ENCODE measurements around the gene ZNF888. TPM values are rescaled to one million over a fixed set of nuclear protein-coding genes. Genes with fewer than 3 reads are reported as not detected.
"Not testable (repeated sequence)": the region's sequence is repeated elsewhere in the genome, so short reads cannot be mapped to it uniquely, and the experiment has no call there.

ZNF888 gene
- total RNA-seq, 1 donor from 2014 or later, result 7.7 TPM

- FAIRE-seq, result no peak
- Mint-ChIP-seq H3K4me1 (ENCODE audit: low read depth, unreplicated experiment) (peaks cover 2% of the 10 kb centered on the region), H3K36me3 (ENCODE audit: low read depth, unreplicated experiment) (peaks cover 18% of the 10 kb centered on the region), H3K9me3 (ENCODE audit: unreplicated experiment) (peaks cover 10% of the 10 kb centered on the region), H3K27ac (ENCODE audit: unreplicated experiment) (no peak overlapping the region), H3K27me3 (ENCODE audit: low read depth, unreplicated experiment) (no peaks in the 10 kb centered on the region), H3K4me3 (ENCODE audit: unreplicated experiment) (no peak overlapping the region)
- Histone ChIP-seq H3K9ac (ENCODE audit: low read length) (no peak overlapping the region), H3K9me3 (ENCODE audit: insufficient read depth, low read depth, low read length) (no peaks in the 10 kb centered on the region), H3K4me2 (ENCODE audit: low read length) (no peak overlapping the region), H3K27me3 (ENCODE audit: insufficient read depth, low read length) (no peaks in the 10 kb centered on the region), H3K36me3 (ENCODE audit: insufficient read depth, low read length) (no peaks in the 10 kb centered on the region), H3K27ac (ENCODE audit: low read depth, low read length) (no peak overlapping the region), H3K79me2 (ENCODE audit: insufficient read depth, low read length) (peaks cover under 1% of the 10 kb centered on the region), H2AFZ (ENCODE audit: low read depth, low read length) (no peak overlapping the region), H3K4me3 (ENCODE audit: insufficient read depth, low read depth, low read length) (no peak overlapping the region), H4K20me1 (ENCODE audit: insufficient read depth, low read length) (no peaks in the 10 kb centered on the region), H3K4me1 (ENCODE audit: insufficient read depth, low read length) (no peaks in the 10 kb centered on the region)
- no peak for DNase-seq (ENCODE audit: low read depth)
- TF ChIP-seq, protein P1, sequence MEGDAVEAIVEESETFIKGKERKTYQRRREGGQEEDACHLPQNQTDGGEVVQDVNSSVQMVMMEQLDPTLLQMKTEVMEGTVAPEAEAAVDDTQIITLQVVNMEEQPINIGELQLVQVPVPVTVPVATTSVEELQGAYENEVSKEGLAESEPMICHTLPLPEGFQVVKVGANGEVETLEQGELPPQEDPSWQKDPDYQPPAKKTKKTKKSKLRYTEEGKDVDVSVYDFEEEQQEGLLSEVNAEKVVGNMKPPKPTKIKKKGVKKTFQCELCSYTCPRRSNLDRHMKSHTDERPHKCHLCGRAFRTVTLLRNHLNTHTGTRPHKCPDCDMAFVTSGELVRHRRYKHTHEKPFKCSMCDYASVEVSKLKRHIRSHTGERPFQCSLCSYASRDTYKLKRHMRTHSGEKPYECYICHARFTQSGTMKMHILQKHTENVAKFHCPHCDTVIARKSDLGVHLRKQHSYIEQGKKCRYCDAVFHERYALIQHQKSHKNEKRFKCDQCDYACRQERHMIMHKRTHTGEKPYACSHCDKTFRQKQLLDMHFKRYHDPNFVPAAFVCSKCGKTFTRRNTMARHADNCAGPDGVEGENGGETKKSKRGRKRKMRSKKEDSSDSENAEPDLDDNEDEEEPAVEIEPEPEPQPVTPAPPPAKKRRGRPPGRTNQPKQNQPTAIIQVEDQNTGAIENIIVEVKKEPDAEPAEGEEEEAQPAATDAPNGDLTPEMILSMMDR (IDR thresholded peaks at IDR 0.05; ENCODE audit: insufficient read depth, low read depth, low read length), result no peak
- TF ChIP-seq EZH2 (IDR thresholded peaks at IDR 0.05; ENCODE audit: insufficient read depth, low read length), result no peak
Measured at GRCh38 chr19:52901842-52902241, 21.4 kb downstream of the ZNF888 start.

DNA sequence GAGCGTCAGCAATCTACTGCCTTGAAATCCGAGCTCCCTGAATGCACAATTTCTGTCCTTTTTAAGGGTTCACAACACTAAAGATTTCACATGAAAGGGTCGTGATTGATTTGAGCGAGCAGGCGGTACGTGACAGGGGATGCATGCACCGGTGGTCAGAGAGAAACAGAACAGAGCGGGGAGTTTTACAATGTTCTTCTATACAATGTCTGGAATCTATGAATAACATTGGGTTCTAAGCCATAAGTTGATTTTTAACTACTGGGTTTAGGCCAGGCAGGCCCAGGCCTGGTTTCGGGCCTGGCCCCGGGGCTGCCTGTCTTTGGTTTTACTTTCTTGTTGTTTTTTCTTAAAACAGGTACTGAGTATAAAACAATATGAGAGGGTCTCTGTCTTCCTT lies 24.6 kb downstream of the ZNF888 start:
- not testable (repeated sequence) for H3K9me3 ChIP-seq (ENCODE audit: insufficient read depth, low read depth, low read length)

DNA sequence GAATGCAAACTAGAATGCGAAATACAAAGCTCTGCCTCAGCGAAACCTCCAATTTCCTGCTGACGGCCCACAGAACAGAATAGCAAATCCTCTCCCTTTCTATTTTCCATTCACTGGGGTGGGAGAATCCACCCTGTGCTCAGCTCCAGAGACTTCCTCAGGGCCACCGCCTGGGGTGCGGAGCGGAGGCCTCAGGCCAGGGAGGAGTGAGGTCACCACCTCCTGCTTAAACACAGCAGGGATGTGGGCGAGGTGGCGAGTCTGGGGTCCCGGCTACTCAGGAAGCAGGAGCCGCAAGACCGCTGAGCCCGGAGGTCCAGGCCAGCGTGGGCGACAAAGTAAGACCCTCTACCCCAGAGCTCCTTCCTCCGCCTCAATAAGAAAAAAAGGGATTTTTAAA lies 25.1 kb downstream of the ZNF888 start:
- Mint-ChIP-seq H3K4me1 (ENCODE audit: low read depth, unreplicated experiment) (peaks cover 3% of the 10 kb centered on the region), H3K36me3 (ENCODE audit: low read depth, unreplicated experiment) (peaks cover 11% of the 10 kb centered on the region), H3K27ac (ENCODE audit: unreplicated experiment) (peak overlapping the region; percentile 98), H3K4me3 (ENCODE audit: unreplicated experiment) (peak overlapping the region; percentile 95), H3K27me3 (ENCODE audit: low read depth, unreplicated experiment) (no peaks in the 10 kb centered on the region), H3K9me3 (ENCODE audit: unreplicated experiment) (no peaks in the 10 kb centered on the region)
- DNase-seq (ENCODE audit: low read depth) (no peak), FAIRE-seq (no peak)
- Histone ChIP-seq H3K79me2 (ENCODE audit: insufficient read depth, low read length) (peaks cover 13% of the 10 kb centered on the region), H3K27me3 (ENCODE audit: insufficient read depth, low read length) (no peaks in the 10 kb centered on the region), H2AFZ (ENCODE audit: low read depth, low read length) (peak overlapping the region; percentile 87), H3K4me1 (ENCODE audit: insufficient read depth, low read length) (no peaks in the 10 kb centered on the region), H3K9me3 (ENCODE audit: insufficient read depth, low read depth, low read length) (no peaks in the 10 kb centered on the region), H3K36me3 (ENCODE audit: insufficient read depth, low read length) (no peaks in the 10 kb centered on the region), H3K27ac (ENCODE audit: low read depth, low read length) (no peak overlapping the region), H4K20me1 (ENCODE audit: insufficient read depth, low read length) (no peaks in the 10 kb centered on the region), H3K4me2 (ENCODE audit: low read length) (peak overlapping the region; percentile 95), H3K9ac (ENCODE audit: low read length) (no peak overlapping the region), H3K4me3 (ENCODE audit: insufficient read depth, low read depth, low read length) (peak overlapping the region; percentile 90)
- TF ChIP-seq, protein P1 (IDR thresholded peaks at IDR 0.05; ENCODE audit: insufficient read depth, low read depth, low read length), result no peak
- TF ChIP-seq EZH2 (IDR thresholded peaks at IDR 0.05; ENCODE audit: insufficient read depth, low read length), result no peak

More for the DNA sequence above, 24.6 kb downstream of the ZNF888 start:
- not testable (repeated sequence) for H3K27ac ChIP-seq (ENCODE audit: low read depth, low read length); H2AFZ ChIP-seq (ENCODE audit: low read depth, low read length); H3K4me3 ChIP-seq (ENCODE audit: insufficient read depth, low read depth, low read length); H3K9me3 Mint-ChIP-seq (ENCODE audit: unreplicated experiment); H3K4me1 ChIP-seq (ENCODE audit: insufficient read depth, low read length); H3K27me3 ChIP-seq (ENCODE audit: insufficient read depth, low read length); DNase-seq (ENCODE audit: low read depth); H3K9ac ChIP-seq (ENCODE audit: low read length); H4K20me1 ChIP-seq (ENCODE audit: insufficient read depth, low read length); FAIRE-seq; H3K4me2 ChIP-seq (ENCODE audit: low read length); H3K4me1 Mint-ChIP-seq (ENCODE audit: low read depth, unreplicated experiment); H3K27me3 Mint-ChIP-seq (ENCODE audit: low read depth, unreplicated experiment); H3K36me3 ChIP-seq (ENCODE audit: insufficient read depth, low read length)
- Mint-ChIP-seq H3K4me3 (ENCODE audit: unreplicated experiment) (peak overlapping the region; percentile 30), H3K27ac (ENCODE audit: unreplicated experiment) (peak overlapping the region; percentile 13), H3K36me3 (ENCODE audit: low read depth, unreplicated experiment) (peaks cover 11% of the 10 kb centered on the region)
- H3K79me2 ChIP-seq (ENCODE audit: insufficient read depth, low read length), result peaks cover 11% of the 10 kb centered on the region

All from astrocyte (in vitro differentiated cells and primary cell).